SU-DHL-6 (cell line): ENCODE results near the gene LAMTOR4.
A peak's percentile ranks its signal among the peaks of the same experiment; 100 is the strongest.
"Not testable (repeated sequence)": the region's sequence is repeated elsewhere in the genome, so short reads cannot be mapped to it uniquely, and the experiment has no call there.

Experiments used
- H2AFZ ChIP-seq: fragments of 200-600 bp; sonication (generic); 2 replicates; pipeline ENCODE4 v1.6.1; 2014; ENCODE audit warnings: low read depth, mild to moderate bottlenecking, moderate library complexity, mixed read lengths, antibody characterized with exemption, low read length; ENCODE audit not compliant: severe bottlenecking
- H3F3A ChIP-seq: fragments of 200-600 bp; shearing (Covaris generic); 2 replicates; pipeline ENCODE4 v1.6.0; 2016; ENCODE audit warnings: antibody characterized with exemption, mild to moderate bottlenecking; ENCODE audit not compliant: insufficient read depth
- H3K27ac ChIP-seq: fragments of 200-600 bp; sonication (generic); 2 replicates; pipeline ENCODE4 v1.5.1; 2016; ENCODE audit warnings: low read depth, mild to moderate bottlenecking, low read length, moderate library complexity, mixed read lengths
- H3K27me3 ChIP-seq: fragments of 200-600 bp; sonication (generic), shearing (Covaris generic); 2 replicates; pipeline ENCODE4 v1.6.0; 2014; ENCODE audit warnings: mild to moderate bottlenecking, low read length
- H3K36me3 ChIP-seq: fragments of 200-600 bp; sonication (generic); 2 replicates; pipeline ENCODE4 v1.6.1; 2014; ENCODE audit warnings: mild to moderate bottlenecking, low read length, mixed read lengths
- H3K4me2 ChIP-seq: fragments of 300-600, 200-600 bp; shearing (Covaris generic), sonication (generic); 2 replicates; pipeline ENCODE4 v1.6.0; 2014; ENCODE audit warnings: low read length, low read depth, mild to moderate bottlenecking; ENCODE audit not compliant: poor library complexity, severe bottlenecking
- H3K4me3 ChIP-seq: fragments of 200-600 bp; sonication (generic); 2 replicates; pipeline ENCODE4 v1.5.1; 2014; ENCODE audit warnings: antibody characterized with exemption, low read length, mild to moderate bottlenecking, mixed read lengths; ENCODE audit not compliant: insufficient read depth, poor library complexity, severe bottlenecking
- H3K79me2 ChIP-seq: fragments of 200-600 bp; sonication (generic); 2 replicates; pipeline ENCODE4 v1.6.1; 2014; ENCODE audit warnings: mild to moderate bottlenecking, low read length, moderate library complexity; ENCODE audit not compliant: insufficient read depth
- H3K9ac ChIP-seq: fragments of 200-600 bp; sonication (generic); 2 replicates; pipeline ENCODE4 v1.7.0; 2014; ENCODE audit warnings: mild to moderate bottlenecking, low read length
- H3K9me2 ChIP-seq: fragments of 200-600 bp; sonication (generic); replicated peaks from 2 replicates; pipeline ENCODE4 v1.6.1; 2014; ENCODE audit warnings: low read length; ENCODE audit not compliant: insufficient read depth
- H3K9me3 ChIP-seq: fragments of 200-600 bp; sonication (generic); 2 replicates; pipeline ENCODE4 v1.6.1; 2014; ENCODE audit warnings: low read length, mixed read lengths; ENCODE audit not compliant: insufficient read depth
- H4K20me1 ChIP-seq: fragments of 200-600 bp; sonication (generic); 2 replicates; pipeline ENCODE4 v1.6.1; 2014; ENCODE audit warnings: low read depth, mild to moderate bottlenecking, antibody characterized with exemption, low read length, moderate library complexity, mixed read lengths
- CTCF ChIP-seq: fragments of 200-600 bp; sonication (generic); IDR thresholded peaks from one replicate; pipeline ENCODE4 v1.5.1; 2017; ENCODE audit warnings: antibody characterized with exemption, mild to moderate bottlenecking, low read length, moderate library complexity; ENCODE audit not compliant: insufficient read depth, poor library complexity, severe bottlenecking
- EZH2phosphoT487 ChIP-seq: fragments of 200-600 bp; sonication (generic), shearing (Covaris generic); conservative IDR thresholded peaks from 2 replicates; pipeline ENCODE4 v1.6.1; 2018; ENCODE audit warnings: mild to moderate bottlenecking, antibody characterized with exemption, low read length, moderate library complexity, mixed read lengths

Gene LAMTOR4

GRCh38 chr7:100126931-100127865, 21.5 kb upstream of the LAMTOR4 start, which contains the start of gene MBLAC1:
Gene MBLAC1, plus strand, starts transcription at chr7:100126967. Its CDS starts 429 bp downstream, at chr7:100127396.
- Histone ChIP-seq H3K79me2 (peaks cover 14% of the 10 kb centered on the region), H3K36me3 (no peaks in the 10 kb centered on the region), H3K9ac (peak within 1 kb of the TSS; percentile 84), H2AFZ (peak within 1 kb of the TSS; percentile 62), H3K9me3 (no peaks in the 10 kb centered on the region), H3K27ac (peak within 1 kb of the TSS; percentile 92), H3K9me2 (no peaks in the 10 kb centered on the region), H3K4me2 (peak within 1 kb of the TSS; percentile 94), H3K4me3 (peak within 1 kb of the TSS; percentile 71), H3K27me3 (no peaks in the 10 kb centered on the region), H3F3A (peaks cover 31% of the 10 kb centered on the region), H4K20me1 (no peaks in the 10 kb centered on the region)
- TF ChIP-seq CTCF (no peak), EZH2phosphoT487 (no peak)

GRCh38 chr7:100127866-100128636, 20.7 kb upstream of the LAMTOR4 start:
- TF ChIP-seq EZH2phosphoT487, result no peak
- TF ChIP-seq CTCF, result no peak

GRCh38 chr7:100128637-100128963, 20.1 kb upstream of the LAMTOR4 start:
- no peak overlapping the region for H3K4me3 ChIP-seq
- no peak for TF ChIP-seq CTCF
- TF ChIP-seq EZH2phosphoT487, result no peak
- H3K9ac ChIP-seq, result no peak overlapping the region
- no peaks in the 10 kb centered on the region for H3K9me2 ChIP-seq
- peaks cover 31% of the 10 kb centered on the region for H3F3A ChIP-seq
- peaks cover 14% of the 10 kb centered on the region for H3K79me2 ChIP-seq
- H3K27ac ChIP-seq, result no peak overlapping the region
- H3K27me3 ChIP-seq, result no peaks in the 10 kb centered on the region
- H3K4me2 ChIP-seq, result no peak overlapping the region
- no peak overlapping the region for H2AFZ ChIP-seq
- H3K36me3 ChIP-seq, result no peaks in the 10 kb centered on the region
- H4K20me1 ChIP-seq, result no peaks in the 10 kb centered on the region
- no peaks in the 10 kb centered on the region for H3K9me3 ChIP-seq

More at GRCh38 chr7:100127866-100128636, 20.7 kb upstream of the LAMTOR4 start:
- Histone ChIP-seq H3F3A (peaks cover 31% of the 10 kb centered on the region), H3K9me3 (no peaks in the 10 kb centered on the region), H3K9ac (peak overlapping the region; percentile 84), H3K27ac (no peak overlapping the region), H4K20me1 (no peaks in the 10 kb centered on the region), H3K4me2 (peak overlapping the region; percentile 94), H3K9me2 (no peaks in the 10 kb centered on the region), H3K36me3 (no peaks in the 10 kb centered on the region), H2AFZ (peak overlapping the region; percentile 62), H3K27me3 (no peaks in the 10 kb centered on the region), H3K79me2 (peaks cover 14% of the 10 kb centered on the region), H3K4me3 (peak overlapping the region; percentile 71)

GRCh38 chr7:100130220-100130607, 18.5 kb upstream of the LAMTOR4 start:
- peaks cover 11% of the 10 kb centered on the region for H3K79me2 ChIP-seq
- not testable (repeated sequence) for H2AFZ ChIP-seq, H3K9me2 ChIP-seq, H3K9ac ChIP-seq, H4K20me1 ChIP-seq, H3K27ac ChIP-seq, H3K4me3 ChIP-seq, H3K9me3 ChIP-seq, H3K27me3 ChIP-seq, H3K4me2 ChIP-seq, H3K36me3 ChIP-seq
- H3F3A ChIP-seq, result peaks cover 23% of the 10 kb centered on the region
